ENCODE data around the gene LST1.

LST1 gene

GRCh38 chr6:31546958-31547726 is 38.9 kb upstream of the LST1 start, which contains the start of gene NFKBIL1:
TSS of gene NFKBIL1 (plus strand) at chr6:31547608. CDS start at chr6:31547695, 87 bp downstream.
- Histone ChIP-seq H3K36me3 (ENCODE audit: low read length) (0 out of 2 replicates have a peak, but pooled peaks cover 4% of the 10 kb centered on the region), H3K9me3 (ENCODE audit: insufficient read depth, low read length) (no peaks in the 10 kb centered on the region), H3K27ac (ENCODE audit: low read depth, low read length) (peak within 1 kb of the TSS; percentile 71), H3K79me2 (ENCODE audit: insufficient read depth, low read length) (peaks cover 11% of the 10 kb centered on the region), H3K9me2 (replicated peaks; ENCODE audit: insufficient read depth, low read length) (no peaks in the 10 kb centered on the region), H3F3A (ENCODE audit: insufficient read depth) (peaks cover 49% of the 10 kb centered on the region), H4K20me1 (ENCODE audit: low read depth, low read length) (no peaks in the 10 kb centered on the region), H3K4me2 (ENCODE audit: low read depth, low read length, poor library complexity, severe bottlenecking) (peak within 1 kb of the TSS; percentile 87), H3K9ac (ENCODE audit: low read length) (peak within 1 kb of the TSS; percentile 61), H2AFZ (ENCODE audit: low read depth, low read length, severe bottlenecking) (peak within 1 kb of the TSS; percentile 43), H3K4me3 (ENCODE audit: insufficient read depth, low read length, poor library complexity, severe bottlenecking) (peak within 1 kb of the TSS; percentile 60), H3K27me3 (ENCODE audit: low read length) (no peaks in the 10 kb centered on the region)
- no peak for TF ChIP-seq CTCF (IDR thresholded peaks at IDR 0.05; ENCODE audit: insufficient read depth, low read length, poor library complexity, severe bottlenecking)
- TF ChIP-seq EZH2phosphoT487 (conservative IDR thresholded peaks at IDR 0.05; ENCODE audit: low read length) = no peak

DNA sequence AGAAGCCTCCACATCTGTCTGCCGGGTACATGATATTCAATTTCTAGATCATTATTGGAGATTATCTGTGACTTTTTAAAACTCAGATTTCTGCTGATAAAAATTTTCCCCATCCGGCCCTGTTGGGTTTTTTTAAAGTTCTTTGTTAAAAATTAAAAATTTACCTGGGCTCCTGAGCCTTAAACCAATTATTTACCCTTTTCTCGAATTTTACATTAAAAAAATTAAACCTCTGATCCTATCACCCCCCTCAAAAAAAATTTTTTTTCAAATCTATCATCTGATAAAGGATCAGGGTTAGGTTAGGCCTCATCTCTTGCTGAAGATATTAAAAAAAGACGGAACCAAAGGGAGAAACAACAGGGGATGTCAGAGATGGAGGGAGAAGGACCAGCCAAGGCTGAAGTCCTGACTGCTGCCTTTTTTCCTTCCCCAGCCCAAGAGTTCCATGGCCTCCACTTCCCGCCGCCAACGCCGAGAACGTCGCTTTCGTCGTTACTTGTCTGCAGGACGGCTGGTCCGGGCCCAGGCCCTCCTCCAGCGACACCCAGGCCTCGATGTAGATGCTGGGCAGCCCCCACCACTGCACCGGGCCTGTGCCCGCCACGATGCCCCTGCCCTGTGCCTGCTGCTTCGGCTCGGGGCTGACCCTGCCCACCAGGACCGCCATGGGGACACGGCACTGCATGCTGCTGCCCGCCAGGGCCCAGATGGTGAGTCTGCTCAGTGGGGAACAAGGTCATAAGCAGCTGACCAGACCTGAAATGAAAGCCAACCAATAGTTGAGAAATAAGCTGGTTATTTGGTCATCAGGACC is 38.1 kb upstream of the LST1 start:
- Histone ChIP-seq H3K4me3 (ENCODE audit: insufficient read depth, low read length, poor library complexity, severe bottlenecking) (peak overlapping the region; percentile 60), H3K27me3 (ENCODE audit: low read length) (no peaks in the 10 kb centered on the region), H3K9ac (ENCODE audit: low read length) (peak overlapping the region; percentile 61), H3K27ac (ENCODE audit: low read depth, low read length) (peak overlapping the region; percentile 71), H3F3A (ENCODE audit: insufficient read depth) (peaks cover 46% of the 10 kb centered on the region), H4K20me1 (ENCODE audit: low read depth, low read length) (no peaks in the 10 kb centered on the region), H3K4me2 (ENCODE audit: low read depth, low read length, poor library complexity, severe bottlenecking) (peak overlapping the region; percentile 87), H3K9me3 (ENCODE audit: insufficient read depth, low read length) (no peaks in the 10 kb centered on the region), H3K79me2 (ENCODE audit: insufficient read depth, low read length) (peaks cover 11% of the 10 kb centered on the region), H3K9me2 (replicated peaks; ENCODE audit: insufficient read depth, low read length) (no peaks in the 10 kb centered on the region), H3K36me3 (ENCODE audit: low read length) (0 out of 2 replicates have a peak, but pooled peaks cover 4% of the 10 kb centered on the region), H2AFZ (ENCODE audit: low read depth, low read length, severe bottlenecking) (peak overlapping the region; percentile 0)
- TF ChIP-seq CTCF (IDR thresholded peaks at IDR 0.05; ENCODE audit: insufficient read depth, low read length, poor library complexity, severe bottlenecking) (no peak), EZH2phosphoT487 (conservative IDR thresholded peaks at IDR 0.05; ENCODE audit: low read length) (no peak)

- peak overlapping the region; percentile 61 for H3K9ac ChIP-seq (ENCODE audit: low read length)
- TF ChIP-seq CTCF (IDR thresholded peaks at IDR 0.05; ENCODE audit: insufficient read depth, low read length, poor library complexity, severe bottlenecking) (no peak), EZH2phosphoT487 (conservative IDR thresholded peaks at IDR 0.05; ENCODE audit: low read length) (no peak)
- H3K27me3 ChIP-seq (ENCODE audit: low read length) = no peaks in the 10 kb centered on the region
- H3K9me2 ChIP-seq (replicated peaks; ENCODE audit: insufficient read depth, low read length) = no peaks in the 10 kb centered on the region
- 0 out of 2 replicates have a peak, but pooled peaks cover 4% of the 10 kb centered on the region for H3K36me3 ChIP-seq (ENCODE audit: low read length)
- H3F3A ChIP-seq (ENCODE audit: insufficient read depth) = peaks cover 45% of the 10 kb centered on the region
- H3K27ac ChIP-seq (ENCODE audit: low read depth, low read length) = peak overlapping the region; percentile 71
- H2AFZ ChIP-seq (ENCODE audit: low read depth, low read length, severe bottlenecking) = no peak overlapping the region
- peak overlapping the region; percentile 60 for H3K4me3 ChIP-seq (ENCODE audit: insufficient read depth, low read length, poor library complexity, severe bottlenecking)
- H3K4me2 ChIP-seq (ENCODE audit: low read depth, low read length, poor library complexity, severe bottlenecking) = peak overlapping the region; percentile 87
- peaks cover 14% of the 10 kb centered on the region for H3K79me2 ChIP-seq (ENCODE audit: insufficient read depth, low read length)
- no peaks in the 10 kb centered on the region for H3K9me3 ChIP-seq (ENCODE audit: insufficient read depth, low read length)
- no peaks in the 10 kb centered on the region for H4K20me1 ChIP-seq (ENCODE audit: low read depth, low read length)
Measured at GRCh38 chr6:31548544-31548873, 37.6 kb upstream of the LST1 start.
